HK-2 (cell line): ENCODE results near the gene AAGAB.
"Not testable (repeated sequence)": the region's sequence is repeated elsewhere in the genome, so short reads cannot be mapped to it uniquely, and the experiment has no call there.

Source experiments
- DNase-seq: peaks from one replicate; pipeline ENCODE4 v3.0.0-alpha.2; 2018; ENCODE audit not compliant: unreplicated experiment

The AAGAB gene

GRCh38 chr15:67253101-67253500, 1.4 kb downstream of the AAGAB start:
- no peak for DNase-seq

- DNase-seq, result no peak
Observed at GRCh38 chr15:67251318-67251717, 3.1 kb downstream of the AAGAB start.

- DNase-seq, result no peak
Observed at GRCh38 chr15:67249830-67250229, 4.6 kb downstream of the AAGAB start.

- no peak for DNase-seq
Observed at GRCh38 chr15:67248011-67248505, 6.4 kb downstream of the AAGAB start.

- not testable (repeated sequence) for DNase-seq
Observed at GRCh38 chr15:67246606-67247005, 7.9 kb downstream of the AAGAB start.

GRCh38 chr15:67244971-67245478, 9.4 kb downstream of the AAGAB start:
- no peak for DNase-seq

GRCh38 chr15:67242708-67243111, 11.8 kb downstream of the AAGAB start:
- DNase-seq, result no peak

GRCh38 chr15:67241132-67241855, 13.2 kb downstream of the AAGAB start:
- DNase-seq, result no peak

GRCh38 chr15:67240235-67241131, 14.0 kb downstream of the AAGAB start:
- DNase-seq, result no peak

- DNase-seq, result no peak
Observed at GRCh38 chr15:67232591-67232990, 21.9 kb downstream of the AAGAB start.

- no peak for DNase-seq
Observed at GRCh38 chr15:67230504-67230903, 24.0 kb downstream of the AAGAB start.

- no peak for DNase-seq
Observed at GRCh38 chr15:67228286-67228685, 26.2 kb downstream of the AAGAB start.

- no peak for DNase-seq
Observed at GRCh38 chr15:67227846-67228245, 26.6 kb downstream of the AAGAB start.

- DNase-seq, result no peak
Observed at GRCh38 chr15:67227431-67227830, 27.0 kb downstream of the AAGAB start.

- DNase-seq, result no peak
Observed at GRCh38 chr15:67225336-67225735, 29.1 kb downstream of the AAGAB start.

GRCh38 chr15:67224889-67225288, 29.6 kb downstream of the AAGAB start:
- DNase-seq, result no peak

- no peak for DNase-seq
Observed at GRCh38 chr15:67219288-67219687, 35.2 kb downstream of the AAGAB start.

- no peak for DNase-seq
Observed at GRCh38 chr15:67218428-67218827, 36.0 kb downstream of the AAGAB start.

- DNase-seq, result no peak
Observed at GRCh38 chr15:67216859-67217258, 37.6 kb downstream of the AAGAB start.

GRCh38 chr15:67215102-67215501, 39.4 kb downstream of the AAGAB start:
- no peak for DNase-seq

GRCh38 chr15:67212684-67213367, 41.6 kb downstream of the AAGAB start:
- no peak for DNase-seq

GRCh38 chr15:67210555-67211168, 43.8 kb downstream of the AAGAB start:
- DNase-seq, result no peak
